ENCODE measurements around the gene AJAP1.
A peak's percentile ranks its signal among the peaks of the same experiment; 100 is the strongest.
"Not testable (repeated sequence)": the region's sequence is repeated elsewhere in the genome, so short reads cannot be mapped to it uniquely, and the experiment has no call there.

The AJAP1 gene

GRCh38 chr1:4653796-4654725 lies at the start of gene AJAP1:
Gene AJAP1, plus strand, starts transcription at chr1:4654609. Its CDS starts 817 bp downstream, at chr1:4655426.
- DNase-seq: peak; percentile 19 to 26

- no peak for DNase-seq
Observed at GRCh38 chr1:4605158-4605557, 49.3 kb upstream of the AJAP1 start.

GRCh38 chr1:4611563-4612341 lies 42.7 kb upstream of the AJAP1 start:
- no peak for DNase-seq

- no peak for DNase-seq
Observed at GRCh38 chr1:4612991-4613390, 41.4 kb upstream of the AJAP1 start.

GRCh38 chr1:4613606-4614370 lies 40.6 kb upstream of the AJAP1 start:
- DNase-seq: no peak

- DNase-seq: no peak
Observed at GRCh38 chr1:4614371-4615137, 39.9 kb upstream of the AJAP1 start.

- no peak for DNase-seq
Observed at GRCh38 chr1:4615138-4615470, 39.3 kb upstream of the AJAP1 start.

GRCh38 chr1:4615501-4615900 lies 38.9 kb upstream of the AJAP1 start:
- DNase-seq: no peak

- no peak for DNase-seq
Observed at GRCh38 chr1:4616831-4617465, 37.5 kb upstream of the AJAP1 start.

GRCh38 chr1:4617506-4617905 lies 36.9 kb upstream of the AJAP1 start:
- no peak for DNase-seq

GRCh38 chr1:4618827-4619226 lies 35.6 kb upstream of the AJAP1 start:
- not testable (repeated sequence) for DNase-seq

GRCh38 chr1:4621646-4622045 lies 32.8 kb upstream of the AJAP1 start:
- no peak for DNase-seq

- DNase-seq: no peak
Observed at GRCh38 chr1:4622821-4623220, 31.6 kb upstream of the AJAP1 start.

GRCh38 chr1:4624141-4624715 lies 30.2 kb upstream of the AJAP1 start:
- no peak for DNase-seq

GRCh38 chr1:4624801-4625200 lies 29.6 kb upstream of the AJAP1 start:
- no peak for DNase-seq

GRCh38 chr1:4626061-4626460 lies 28.3 kb upstream of the AJAP1 start:
- DNase-seq: no peak

- no peak for DNase-seq
Observed at GRCh38 chr1:4626560-4627319, 27.7 kb upstream of the AJAP1 start.

- DNase-seq: no peak
Observed at GRCh38 chr1:4627353-4627752, 27.1 kb upstream of the AJAP1 start.

GRCh38 chr1:4628992-4629391 lies 25.4 kb upstream of the AJAP1 start:
- no peak for DNase-seq

GRCh38 chr1:4630561-4630960 lies 23.8 kb upstream of the AJAP1 start:
- no peak for DNase-seq

- DNase-seq: no peak
Observed at GRCh38 chr1:4631321-4631720, 23.1 kb upstream of the AJAP1 start.
